ENCODE results near the gene LALBA.
"Not testable (repeated sequence)": the region's sequence is repeated elsewhere in the genome, so short reads cannot be mapped to it uniquely, and the experiment has no call there.

The LALBA gene

GRCh38 chr12:48572326-48572725 is 2.5 kb upstream of the LALBA start:
- H2BK5ac ChIP-seq (ENCODE audit: low read length) = no peak overlapping the region
- H3K9ac ChIP-seq (ENCODE audit: low read length) = no peak overlapping the region
- no peak overlapping the region for H3K18ac ChIP-seq (ENCODE audit: low read length)
- H3K4ac ChIP-seq (ENCODE audit: low read depth, low read length) = no peak overlapping the region
- no peak overlapping the region for H2BK120ac ChIP-seq (ENCODE audit: low read depth, low read length)
- no peaks in the 10 kb centered on the region for H3K79me2 ChIP-seq (ENCODE audit: control insufficient read depth, insufficient read depth, low read length)
- no peak overlapping the region for H2BK15ac ChIP-seq (replicated peaks; ENCODE audit: low read depth)
- H3K56ac ChIP-seq (ENCODE audit: low read length) = no peak overlapping the region
- no peaks in the 10 kb centered on the region for H3K79me1 ChIP-seq (ENCODE audit: low read length)
- no peaks in the 10 kb centered on the region for H3K4me1 ChIP-seq (ENCODE audit: control insufficient read depth, low read depth, low read length)
- H3K4me3 ChIP-seq (ENCODE audit: low read length) = no peak overlapping the region
- H3K4me2 ChIP-seq (ENCODE audit: low read length) = no peak overlapping the region
- H4K5ac ChIP-seq (ENCODE audit: low read length) = no peak overlapping the region
- H3K23ac ChIP-seq (ENCODE audit: low read length) = no peak overlapping the region
- no peak overlapping the region for H3K27ac ChIP-seq (ENCODE audit: low read depth, low read length)
- no peaks in the 10 kb centered on the region for H3K36me3 ChIP-seq (ENCODE audit: control insufficient read depth, insufficient read depth, low read length)
- H4K8ac ChIP-seq (ENCODE audit: low read depth, low read length) = no peak overlapping the region
- H2AK5ac ChIP-seq (ENCODE audit: low read length) = no peak overlapping the region
- WGBS (ENCODE audit: extremely low coverage, insufficient coverage, low lambda C conversion rate) = no CpG with 5 or more reads among the region's 5 CpGs
- no peak for DNase-seq
- H3K27me3 ChIP-seq (ENCODE audit: insufficient read depth, low read length, poor library complexity) = no peaks in the 10 kb centered on the region

GRCh38 chr12:48567731-48568130 is 2.1 kb downstream of the LALBA start:
- Histone ChIP-seq H3K27ac (ENCODE audit: low read depth, low read length) (no peak overlapping the region), H2BK120ac (ENCODE audit: low read depth, low read length) (no peak overlapping the region), H3K79me2 (ENCODE audit: control insufficient read depth, insufficient read depth, low read length) (no peaks in the 10 kb centered on the region), H3K23ac (ENCODE audit: low read length) (no peak overlapping the region), H3K18ac (ENCODE audit: low read length) (no peak overlapping the region), H3K4me1 (ENCODE audit: control insufficient read depth, low read depth, low read length) (no peaks in the 10 kb centered on the region), H4K8ac (ENCODE audit: low read depth, low read length) (no peak overlapping the region), H4K5ac (ENCODE audit: low read length) (no peak overlapping the region), H3K27me3 (ENCODE audit: insufficient read depth, low read length, poor library complexity) (no peaks in the 10 kb centered on the region), H3K4ac (ENCODE audit: low read depth, low read length) (no peak overlapping the region), H3K4me2 (ENCODE audit: low read length) (no peak overlapping the region), H3K36me3 (ENCODE audit: control insufficient read depth, insufficient read depth, low read length) (no peaks in the 10 kb centered on the region), H2AK5ac (ENCODE audit: low read length) (no peak overlapping the region), H3K4me3 (ENCODE audit: low read length) (no peak overlapping the region), H3K56ac (ENCODE audit: low read length) (no peak overlapping the region), H2BK5ac (ENCODE audit: low read length) (no peak overlapping the region), H3K9ac (ENCODE audit: low read length) (no peak overlapping the region), H2BK15ac (replicated peaks; ENCODE audit: low read depth) (no peak overlapping the region), H3K79me1 (ENCODE audit: low read length) (no peaks in the 10 kb centered on the region)
- no peak for DNase-seq
- WGBS (ENCODE audit: extremely low coverage, insufficient coverage, low lambda C conversion rate) = no CpG with 5 or more reads among the region's 4 CpGs

- no peaks in the 10 kb centered on the region for H3K36me3 ChIP-seq (ENCODE audit: control insufficient read depth, insufficient read depth, low read length)
- H3K23ac ChIP-seq (ENCODE audit: low read length) = no peak overlapping the region
- no peak overlapping the region for H3K4ac ChIP-seq (ENCODE audit: low read depth, low read length)
- H3K9ac ChIP-seq (ENCODE audit: low read length) = no peak overlapping the region
- no peak overlapping the region for H2BK120ac ChIP-seq (ENCODE audit: low read depth, low read length)
- H3K79me1 ChIP-seq (ENCODE audit: low read length) = no peaks in the 10 kb centered on the region
- H3K79me2 ChIP-seq (ENCODE audit: control insufficient read depth, insufficient read depth, low read length) = no peaks in the 10 kb centered on the region
- no CpG with 5 or more reads among the region's 4 CpGs for WGBS (ENCODE audit: extremely low coverage, insufficient coverage, low lambda C conversion rate)
- H2BK15ac ChIP-seq (replicated peaks; ENCODE audit: low read depth) = no peak overlapping the region
- H3K4me1 ChIP-seq (ENCODE audit: control insufficient read depth, low read depth, low read length) = no peaks in the 10 kb centered on the region
- no peak overlapping the region for H2AK5ac ChIP-seq (ENCODE audit: low read length)
- H2BK5ac ChIP-seq (ENCODE audit: low read length) = no peak overlapping the region
- H3K4me2 ChIP-seq (ENCODE audit: low read length) = no peak overlapping the region
- no peak overlapping the region for H3K27ac ChIP-seq (ENCODE audit: low read depth, low read length)
- no peak overlapping the region for H3K4me3 ChIP-seq (ENCODE audit: low read length)
- DNase-seq = no peak
- no peak overlapping the region for H3K56ac ChIP-seq (ENCODE audit: low read length)
- H4K5ac ChIP-seq (ENCODE audit: low read length) = no peak overlapping the region
- no peaks in the 10 kb centered on the region for H3K27me3 ChIP-seq (ENCODE audit: insufficient read depth, low read length, poor library complexity)
- H4K8ac ChIP-seq (ENCODE audit: low read depth, low read length) = no peak overlapping the region
- H3K18ac ChIP-seq (ENCODE audit: low read length) = no peak overlapping the region
These were observed 11.9 kb downstream of the LALBA start for GRCh38 chr12:48557919-48558318.

- no CpG with 5 or more reads among the region's 6 CpGs for WGBS (ENCODE audit: extremely low coverage, insufficient coverage, low lambda C conversion rate)
- no peak for DNase-seq
These were observed 13.2 kb downstream of the LALBA start for GRCh38 chr12:48556631-48557030.

GRCh38 chr12:48553666-48554343 is 16.0 kb downstream of the LALBA start:
- not testable (repeated sequence) for H3K36me3 ChIP-seq (ENCODE audit: control insufficient read depth, insufficient read depth, low read length); H4K8ac ChIP-seq (ENCODE audit: low read depth, low read length); H3K4me2 ChIP-seq (ENCODE audit: low read length); H3K79me2 ChIP-seq (ENCODE audit: control insufficient read depth, insufficient read depth, low read length); H3K27me3 ChIP-seq (ENCODE audit: insufficient read depth, low read length, poor library complexity); H4K5ac ChIP-seq (ENCODE audit: low read length); H2BK5ac ChIP-seq (ENCODE audit: low read length); H2AK5ac ChIP-seq (ENCODE audit: low read length); H3K79me1 ChIP-seq (ENCODE audit: low read length); H3K27ac ChIP-seq (ENCODE audit: low read depth, low read length); H3K23ac ChIP-seq (ENCODE audit: low read length); H3K4ac ChIP-seq (ENCODE audit: low read depth, low read length); H3K4me1 ChIP-seq (ENCODE audit: control insufficient read depth, low read depth, low read length); H3K56ac ChIP-seq (ENCODE audit: low read length); DNase-seq; H2BK15ac ChIP-seq (replicated peaks; ENCODE audit: low read depth); H3K18ac ChIP-seq (ENCODE audit: low read length); H3K4me3 ChIP-seq (ENCODE audit: low read length); H3K9ac ChIP-seq (ENCODE audit: low read length); H2BK120ac ChIP-seq (ENCODE audit: low read depth, low read length)
- WGBS (ENCODE audit: extremely low coverage, insufficient coverage, low lambda C conversion rate) = no CpG with 5 or more reads among the region's 11 CpGs

More at GRCh38 chr12:48556631-48557030, 13.2 kb downstream of the LALBA start:
- Histone ChIP-seq H3K18ac (ENCODE audit: low read length) (no peak overlapping the region), H3K4me2 (ENCODE audit: low read length) (no peak overlapping the region), H3K27me3 (ENCODE audit: insufficient read depth, low read length, poor library complexity) (no peaks in the 10 kb centered on the region), H3K79me2 (ENCODE audit: control insufficient read depth, insufficient read depth, low read length) (no peaks in the 10 kb centered on the region), H4K8ac (ENCODE audit: low read depth, low read length) (no peak overlapping the region), H2BK120ac (ENCODE audit: low read depth, low read length) (no peak overlapping the region), H2BK5ac (ENCODE audit: low read length) (no peak overlapping the region), H3K4ac (ENCODE audit: low read depth, low read length) (no peak overlapping the region), H3K27ac (ENCODE audit: low read depth, low read length) (no peak overlapping the region), H2BK15ac (replicated peaks; ENCODE audit: low read depth) (no peak overlapping the region), H3K9ac (ENCODE audit: low read length) (no peak overlapping the region), H3K56ac (ENCODE audit: low read length) (no peak overlapping the region), H4K5ac (ENCODE audit: low read length) (no peak overlapping the region), H3K36me3 (ENCODE audit: control insufficient read depth, insufficient read depth, low read length) (no peaks in the 10 kb centered on the region), H3K4me3 (ENCODE audit: low read length) (no peak overlapping the region), H3K79me1 (ENCODE audit: low read length) (no peaks in the 10 kb centered on the region), H3K4me1 (ENCODE audit: control insufficient read depth, low read depth, low read length) (no peaks in the 10 kb centered on the region), H2AK5ac (ENCODE audit: low read length) (no peak overlapping the region), H3K23ac (ENCODE audit: low read length) (no peak overlapping the region)

GRCh38 chr12:48551636-48552035 is 18.2 kb downstream of the LALBA start:
- H3K79me1 ChIP-seq (ENCODE audit: low read length); H3K4ac ChIP-seq (ENCODE audit: low read depth, low read length); H2BK15ac ChIP-seq (replicated peaks; ENCODE audit: low read depth); H4K8ac ChIP-seq (ENCODE audit: low read depth, low read length); H2AK5ac ChIP-seq (ENCODE audit: low read length); H3K36me3 ChIP-seq (ENCODE audit: control insufficient read depth, insufficient read depth, low read length); H3K56ac ChIP-seq (ENCODE audit: low read length); H3K27me3 ChIP-seq (ENCODE audit: insufficient read depth, low read length, poor library complexity); H4K5ac ChIP-seq (ENCODE audit: low read length); H3K4me3 ChIP-seq (ENCODE audit: low read length); H3K9ac ChIP-seq (ENCODE audit: low read length); H3K18ac ChIP-seq (ENCODE audit: low read length); H2BK120ac ChIP-seq (ENCODE audit: low read depth, low read length); H3K79me2 ChIP-seq (ENCODE audit: control insufficient read depth, insufficient read depth, low read length); H3K4me2 ChIP-seq (ENCODE audit: low read length); H2BK5ac ChIP-seq (ENCODE audit: low read length); H3K23ac ChIP-seq (ENCODE audit: low read length); DNase-seq; H3K4me1 ChIP-seq (ENCODE audit: control insufficient read depth, low read depth, low read length); H3K27ac ChIP-seq (ENCODE audit: low read depth, low read length): not testable (repeated sequence)
- WGBS (ENCODE audit: extremely low coverage, insufficient coverage, low lambda C conversion rate) = no CpG with 5 or more reads among the region's 13 CpGs

Data from mesendoderm (in vitro differentiated cells).